Activated CD4-positive, CD25-positive, alpha-beta regulatory T cell (primary cell): ENCODE measurements around the gene FGD1.
A peak's percentile ranks its signal among the peaks of the same experiment; 100 is the strongest.

Experiments used
- DNase-seq, 4 experiments: peaks; one replicate each; lab custom pipeline; 2025; lab: John Stamatoyannopoulos, UW

FGD1 gene

GRCh38 chrX:54473993-54474859 is 21.8 kb downstream of the FGD1 start:
- DNase-seq: no peak

GRCh38 chrX:54470054-54470760 is 25.8 kb downstream of the FGD1 start:
- DNase-seq: no peak

- DNase-seq: no peak
Measured at GRCh38 chrX:54452920-54453319, 43.1 kb downstream of the FGD1 start.

GRCh38 chrX:54449929-54450328 is 46.1 kb downstream of the FGD1 start:
- no peak for DNase-seq

- no peak for DNase-seq
Measured at GRCh38 chrX:54447461-54447860, 48.6 kb downstream of the FGD1 start.

GRCh38 chrX:54446084-54446483 is 50.0 kb downstream of the FGD1 start:
- DNase-seq: no peak

GRCh38 chrX:54444752-54445151 is 51.3 kb downstream of the FGD1 start:
- no peak for DNase-seq

GRCh38 chrX:54442790-54443189 is 53.2 kb downstream of the FGD1 start:
- DNase-seq: no peak

- peak; percentile 34 to 51 (median 50) for DNase-seq
Measured at GRCh38 chrX:54439960-54440871, 55.8 kb downstream of the FGD1 start, which contains the start of gene TSR2. TSS of gene TSR2 (plus strand) at chrX:54440404. CDS start at chrX:54440422, 18 bp downstream.

- DNase-seq: no peak
Measured at GRCh38 chrX:54435121-54435520, 60.9 kb downstream of the FGD1 start.

GRCh38 chrX:54430519-54430918 is 65.5 kb downstream of the FGD1 start:
- no peak for DNase-seq

- no peak for DNase-seq
Measured at GRCh38 chrX:54427837-54428424, 68.1 kb downstream of the FGD1 start.

- DNase-seq: no peak
Measured at GRCh38 chrX:54423161-54423888, 72.7 kb downstream of the FGD1 start.

GRCh38 chrX:54422168-54422567 is 73.9 kb downstream of the FGD1 start:
- no peak for DNase-seq

GRCh38 chrX:54419559-54420302 is 76.3 kb downstream of the FGD1 start:
- no peak for DNase-seq

GRCh38 chrX:54416965-54417364 is 79.1 kb downstream of the FGD1 start:
- no peak for DNase-seq

GRCh38 chrX:54415534-54416350 is 80.3 kb downstream of the FGD1 start:
- no peak for DNase-seq

- DNase-seq: no peak
Measured at GRCh38 chrX:54413753-54414152, 82.3 kb downstream of the FGD1 start.

- no peak for DNase-seq
Measured at GRCh38 chrX:54411732-54412131, 84.3 kb downstream of the FGD1 start.
